ENCODE measurements around the gene ATP2A3.

Gene ATP2A3

GRCh38 chr17:3903051-3903825, 61.0 kb downstream of the ATP2A3 start:
- no peak overlapping the region for H3K4me3 ChIP-seq (ENCODE audit: low read length)
- no peak for TF ChIP-seq CTCF (conservative IDR thresholded peaks at IDR 0.05; ENCODE audit: low read depth, low read length)
- DNase-seq (ENCODE audit: low read depth): no peak

- H3K4me3 ChIP-seq (ENCODE audit: low read length): no peak overlapping the region
- no peak for TF ChIP-seq CTCF (conservative IDR thresholded peaks at IDR 0.05; ENCODE audit: low read depth, low read length)
- no peak for DNase-seq (ENCODE audit: low read depth)
Measured at GRCh38 chr17:3900646-3901045, 63.6 kb downstream of the ATP2A3 start.

DNA sequence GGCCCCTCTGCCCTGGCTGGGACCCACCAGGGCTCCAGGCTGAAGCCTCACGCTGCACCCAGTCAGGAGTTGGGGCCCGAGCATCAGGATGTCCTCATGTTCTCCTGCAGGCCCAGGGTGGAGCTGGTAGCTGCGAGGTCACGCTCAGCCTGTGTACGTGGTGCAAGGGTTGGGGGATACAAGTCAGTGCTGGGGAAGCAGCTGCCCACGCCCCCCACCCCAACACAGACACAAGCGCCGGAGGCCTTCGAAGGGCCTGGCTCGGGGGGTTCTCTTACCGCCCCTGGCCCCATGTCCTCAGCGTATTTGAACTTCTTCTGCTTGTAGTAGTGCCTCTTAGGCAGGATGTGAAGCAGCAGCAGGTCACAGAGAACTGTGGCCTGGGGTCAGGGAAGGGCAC, 66.5 kb downstream of the ATP2A3 start:
- no peak for DNase-seq (ENCODE audit: low read depth)
- no peak overlapping the region for H3K4me3 ChIP-seq (ENCODE audit: low read length)
- no peak for TF ChIP-seq CTCF (conservative IDR thresholded peaks at IDR 0.05; ENCODE audit: low read depth, low read length)

DNA sequence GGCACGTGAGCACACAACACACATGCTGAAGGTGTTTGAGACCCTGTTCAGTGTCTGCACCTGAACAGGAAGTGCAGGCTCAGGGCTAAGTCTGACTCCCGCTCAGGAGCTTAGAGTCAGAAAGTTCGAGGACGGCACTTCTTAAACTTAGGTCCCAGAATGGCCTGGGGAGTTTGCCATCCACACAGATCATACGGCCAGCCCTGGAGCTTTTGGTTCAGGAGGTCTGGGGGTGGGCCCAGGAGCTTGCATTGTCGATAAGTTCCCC, 67.3 kb downstream of the ATP2A3 start:
- H3K4me3 ChIP-seq (ENCODE audit: low read length): no peak overlapping the region
- no peak for DNase-seq (ENCODE audit: low read depth)
- TF ChIP-seq CTCF (conservative IDR thresholded peaks at IDR 0.05; ENCODE audit: low read depth, low read length): no peak

DNA sequence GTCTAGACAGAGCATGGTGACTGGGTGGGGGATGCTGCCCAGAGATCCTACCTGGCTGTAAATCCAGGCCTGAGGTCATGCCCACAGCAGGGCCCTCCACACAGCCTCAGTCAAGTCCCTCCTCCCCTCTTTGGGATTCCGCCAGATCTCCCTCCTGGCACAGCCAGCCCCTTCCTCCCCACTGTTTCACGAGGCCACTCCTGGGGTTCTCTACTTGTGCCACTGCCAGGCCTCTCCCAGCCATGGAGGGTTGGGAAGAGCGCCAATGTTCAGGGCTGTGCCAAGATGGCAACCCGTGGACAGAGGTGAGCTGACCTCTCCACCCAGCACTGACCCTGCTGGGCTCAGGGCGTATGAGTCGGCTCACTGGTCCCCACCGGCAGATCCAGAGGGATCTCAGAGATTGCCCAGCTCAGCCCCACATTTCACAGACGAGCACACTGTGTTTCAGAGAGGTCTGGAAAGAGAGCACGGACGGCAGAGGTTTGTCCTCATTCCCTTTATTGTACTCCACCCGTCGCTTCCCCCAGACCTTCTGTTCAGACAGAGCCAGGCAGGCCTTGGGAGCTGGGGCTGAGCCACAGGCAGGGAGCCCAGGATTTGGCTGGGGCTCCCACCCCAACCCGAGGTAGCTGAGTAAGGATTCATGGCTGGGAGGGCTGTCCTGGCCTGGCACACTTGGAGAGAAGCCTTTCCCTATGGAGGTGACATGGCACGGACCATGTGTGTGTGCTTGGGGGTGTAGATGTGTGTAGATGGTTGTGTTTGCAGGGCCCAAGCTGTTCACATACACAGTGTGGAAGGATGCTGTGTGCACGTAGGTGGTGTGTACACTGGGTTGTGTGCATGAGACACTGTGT, 67.9 kb downstream of the ATP2A3 start:
- no peak overlapping the region for H3K4me3 ChIP-seq (ENCODE audit: low read length)
- TF ChIP-seq CTCF (conservative IDR thresholded peaks at IDR 0.05; ENCODE audit: low read depth, low read length): no peak
- no peak for DNase-seq (ENCODE audit: low read depth)

DNA sequence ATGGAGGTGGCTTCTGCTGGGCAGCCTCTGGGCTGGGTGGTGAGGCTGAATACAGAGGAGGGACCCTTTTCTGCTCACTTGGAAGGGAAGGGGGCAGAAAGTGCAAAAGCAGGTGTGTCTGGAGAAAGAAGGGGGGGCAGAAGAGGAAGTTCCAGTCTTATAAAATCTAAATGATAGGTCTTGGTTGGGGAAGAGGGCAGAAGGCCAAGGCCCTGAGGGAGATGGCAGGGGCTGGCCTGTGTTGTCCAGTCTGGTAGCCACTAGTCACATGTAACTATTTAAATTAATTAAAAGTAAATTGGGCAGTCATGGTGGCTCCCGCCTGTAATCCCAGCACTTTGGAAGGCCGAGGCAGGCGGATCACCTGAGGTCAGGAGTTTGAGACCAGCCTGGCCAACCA, 68.9 kb downstream of the ATP2A3 start:
- no peak overlapping the region for H3K4me3 ChIP-seq (ENCODE audit: low read length)
- DNase-seq (ENCODE audit: low read depth): no peak
- TF ChIP-seq CTCF (conservative IDR thresholded peaks at IDR 0.05; ENCODE audit: low read depth, low read length): no peak

- no peak for TF ChIP-seq CTCF (conservative IDR thresholded peaks at IDR 0.05; ENCODE audit: low read depth, low read length)
- no peak for DNase-seq (ENCODE audit: low read depth)
Measured at GRCh38 chr17:3894911-3895343, 69.3 kb downstream of the ATP2A3 start.

More at GRCh38 chr17:3894911-3895343, 69.3 kb downstream of the ATP2A3 start:
- H3K4me3 ChIP-seq (ENCODE audit: low read length): no peak overlapping the region

Measured in retinal pigment epithelial cell (primary cell).